Activated CD4-positive, alpha-beta T cell treated with anti-CD3 and anti-CD28 coated beads, Interleukin-2, amount 50 U/mL, for 24 hours (primary cell): ENCODE results near the gene RAMP1.
A peak's percentile ranks its signal among the peaks of the same experiment; 100 is the strongest.

ENCODE experiments used
- DNase-seq, 2 donors: peaks; one replicate each; pipeline ENCODE4 v3.0.0-alpha.2; 2020; ENCODE audit warnings: low read depth in 1 of 2, low spot score in 1 of 2

RAMP1 gene

GRCh38 chr2:237916296-237916695, 56.9 kb downstream of the RAMP1 start:
- DNase-seq = no peak

- DNase-seq = no peak
Measured at GRCh38 chr2:237917696-237918374, 58.4 kb downstream of the RAMP1 start.

DNA sequence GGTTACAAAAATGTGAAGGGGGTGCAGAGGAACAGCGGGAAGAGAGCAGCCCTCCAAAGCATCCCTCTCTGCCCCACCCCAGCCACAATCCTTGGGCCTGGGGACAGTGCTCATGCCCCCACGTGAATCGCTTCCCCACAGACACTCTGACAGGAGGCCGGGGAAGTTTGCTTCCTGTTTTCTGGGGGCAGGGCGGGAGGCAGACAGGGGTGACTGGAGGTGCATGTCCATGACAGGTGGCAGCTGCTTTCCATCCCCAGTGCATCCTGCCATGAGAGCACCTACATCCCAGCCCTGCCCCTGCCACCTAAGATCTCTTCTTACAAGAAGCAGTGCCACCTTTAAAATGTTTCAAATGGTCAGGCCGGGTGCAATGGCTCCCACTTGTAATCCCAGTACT, 60.2 kb downstream of the RAMP1 start:
- no peak for DNase-seq

- DNase-seq = no peak
Measured at GRCh38 chr2:237920673-237921072, 61.2 kb downstream of the RAMP1 start.

- DNase-seq = no peak
Measured at GRCh38 chr2:237921967-237922492, 62.6 kb downstream of the RAMP1 start.

DNA sequence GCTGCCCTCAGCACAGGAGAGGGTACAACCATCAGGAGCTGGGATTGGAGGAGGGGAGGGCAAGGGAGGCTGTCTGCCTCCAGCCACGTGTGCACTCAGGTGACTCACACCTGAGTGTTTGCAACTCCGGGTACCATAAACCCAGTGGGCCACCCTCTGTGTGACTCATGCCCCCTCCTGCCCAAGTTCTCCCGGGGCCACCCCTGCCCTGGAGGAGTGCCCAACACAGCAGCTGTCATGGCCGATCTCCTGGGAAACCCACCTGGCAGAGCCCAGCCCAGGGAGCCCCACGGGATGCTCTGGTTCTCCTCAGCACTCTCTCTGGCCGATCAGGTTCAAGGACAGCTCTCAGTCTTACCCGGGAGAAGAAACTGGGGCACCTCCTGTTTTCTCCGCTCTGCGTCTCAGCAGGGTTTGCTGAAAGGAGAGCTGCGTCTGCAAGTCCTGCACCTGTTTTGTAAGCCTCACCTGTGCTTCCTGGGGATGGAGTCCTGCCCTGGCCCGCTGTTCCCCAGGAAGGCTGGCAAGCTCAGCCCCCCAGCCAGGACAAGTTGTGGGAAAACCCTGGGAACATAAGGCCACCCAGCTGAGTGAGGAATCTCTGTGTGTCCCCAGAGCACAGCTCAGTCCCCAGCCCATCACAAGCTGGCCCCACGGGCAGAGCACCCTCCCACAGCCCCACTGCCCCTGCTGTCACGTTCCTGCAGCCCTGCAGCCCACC, 63.4 kb downstream of the RAMP1 start:
- DNase-seq = no peak

DNA sequence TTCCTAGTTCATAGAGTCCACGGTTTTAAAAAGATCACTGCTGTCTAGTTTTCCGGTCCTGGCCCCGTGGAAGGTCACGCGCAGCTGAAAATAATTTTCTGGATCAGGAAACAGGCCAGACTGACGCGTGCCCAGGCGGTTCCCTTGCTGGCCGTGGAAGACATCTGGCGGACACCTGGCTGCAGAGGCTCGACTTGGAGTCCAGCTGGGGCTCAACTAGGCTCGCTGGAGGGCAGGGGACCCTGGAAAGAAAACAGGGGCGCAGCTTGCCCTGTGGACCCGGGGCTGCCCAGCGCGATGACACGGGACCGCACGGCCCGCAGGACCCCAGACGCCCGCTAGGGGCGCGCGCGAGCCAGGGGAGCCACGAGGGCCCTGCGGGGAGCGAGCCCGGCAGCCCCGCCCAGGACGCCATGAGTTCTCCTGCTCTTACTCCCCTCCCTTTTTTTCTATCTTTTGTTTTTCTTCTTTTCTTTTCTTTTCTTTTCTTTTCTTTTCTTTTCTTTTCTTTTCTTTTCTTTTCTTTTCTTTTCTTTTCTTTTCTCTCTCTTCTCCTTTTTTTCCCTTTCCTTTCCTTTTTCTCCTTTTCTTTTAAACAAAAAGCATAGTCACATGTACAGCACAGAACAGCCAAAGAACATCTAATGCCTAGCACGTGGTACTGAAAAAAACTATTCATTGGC, 64.2 kb downstream of the RAMP1 start:
- DNase-seq = peak; percentile 70 to 78

DNA sequence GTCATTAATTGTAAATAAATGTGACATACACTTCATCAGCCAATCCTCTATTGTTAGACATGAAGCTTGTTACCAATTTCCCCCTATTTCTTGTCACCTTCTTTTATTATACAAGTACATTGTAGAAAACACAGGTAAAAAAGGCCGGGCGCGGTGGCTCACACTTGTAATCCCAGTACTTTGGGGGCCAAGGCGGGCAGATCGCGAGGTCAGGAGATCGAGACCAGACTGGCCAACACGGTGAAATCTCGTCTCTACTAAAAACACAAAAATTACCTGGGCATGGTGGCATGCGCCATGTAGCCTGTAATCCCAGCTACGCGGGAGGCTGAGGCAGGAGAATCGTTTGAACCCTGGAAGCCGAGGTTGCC, 64.7 kb downstream of the RAMP1 start:
- no peak for DNase-seq

- DNase-seq = no peak
Measured at GRCh38 chr2:237927135-237927534, 67.7 kb downstream of the RAMP1 start.

- no peak for DNase-seq
Measured at GRCh38 chr2:237927986-237928385, 68.6 kb downstream of the RAMP1 start.

DNA sequence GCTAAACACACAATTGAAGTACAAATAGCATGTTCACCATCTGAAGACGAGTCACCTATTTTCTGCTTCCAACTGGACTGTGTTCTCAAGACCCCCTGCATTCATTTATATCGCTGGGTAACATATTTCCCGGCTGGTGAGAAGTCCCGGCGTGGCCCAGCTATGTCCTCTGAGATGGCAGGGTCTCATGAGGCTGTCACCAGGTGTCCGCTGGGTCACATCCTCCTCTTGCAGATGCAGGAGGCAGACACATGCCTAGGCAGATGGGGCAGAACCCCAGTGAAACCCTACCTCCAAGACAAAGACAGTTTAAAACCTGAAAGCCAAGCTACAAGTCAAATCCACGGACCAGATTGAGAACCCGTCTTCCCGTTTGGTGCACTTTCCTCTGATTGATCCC, 70.6 kb downstream of the RAMP1 start:
- DNase-seq = no peak

- DNase-seq = no peak
Measured at GRCh38 chr2:237931205-237931721, 71.8 kb downstream of the RAMP1 start.

DNA sequence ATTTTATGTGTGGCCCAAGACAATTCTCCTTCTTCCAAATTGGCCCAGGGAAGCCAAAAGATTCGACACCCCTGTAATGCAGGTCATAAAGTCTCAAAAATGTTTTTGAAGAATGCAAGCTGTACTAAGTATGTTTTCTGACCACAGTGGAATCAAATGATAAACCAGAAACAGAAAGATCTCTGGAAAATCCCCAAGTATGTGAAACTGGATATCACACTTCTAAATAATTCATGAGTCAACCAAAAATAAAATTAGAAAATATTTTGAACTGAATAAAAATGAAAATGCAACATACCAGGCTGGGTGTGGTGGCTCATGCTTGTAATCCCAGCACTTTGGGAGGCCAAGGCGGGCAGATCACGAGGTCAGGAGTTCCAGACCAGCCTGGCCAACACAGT, 73.3 kb downstream of the RAMP1 start:
- no peak for DNase-seq

DNA sequence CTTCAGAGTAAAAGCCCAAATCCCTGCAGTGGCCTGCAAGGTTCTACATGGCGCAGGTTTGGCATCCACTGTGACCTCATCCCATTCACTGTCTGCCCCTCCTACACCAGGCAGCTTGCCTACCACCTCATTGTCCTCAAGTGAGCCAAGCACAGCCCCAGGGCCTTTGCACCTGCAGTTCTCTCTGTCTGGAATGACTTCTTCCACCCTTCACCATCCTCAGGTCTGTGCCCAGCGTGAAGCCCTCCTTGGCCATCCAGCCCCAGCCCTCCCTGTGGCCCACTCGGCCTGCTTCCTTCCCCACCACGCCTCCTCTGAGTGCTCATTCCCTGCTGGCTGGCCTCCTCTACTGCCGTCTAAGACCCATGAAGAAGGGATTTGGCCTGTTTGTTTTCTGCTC, 74.8 kb downstream of the RAMP1 start:
- no peak for DNase-seq

- DNase-seq = no peak
Measured at GRCh38 chr2:237935740-237936452, 76.5 kb downstream of the RAMP1 start.

- no peak for DNase-seq
Measured at GRCh38 chr2:237939251-237939650, 79.8 kb downstream of the RAMP1 start.

- no peak for DNase-seq
Measured at GRCh38 chr2:237940828-237941227, 81.4 kb downstream of the RAMP1 start.

DNA sequence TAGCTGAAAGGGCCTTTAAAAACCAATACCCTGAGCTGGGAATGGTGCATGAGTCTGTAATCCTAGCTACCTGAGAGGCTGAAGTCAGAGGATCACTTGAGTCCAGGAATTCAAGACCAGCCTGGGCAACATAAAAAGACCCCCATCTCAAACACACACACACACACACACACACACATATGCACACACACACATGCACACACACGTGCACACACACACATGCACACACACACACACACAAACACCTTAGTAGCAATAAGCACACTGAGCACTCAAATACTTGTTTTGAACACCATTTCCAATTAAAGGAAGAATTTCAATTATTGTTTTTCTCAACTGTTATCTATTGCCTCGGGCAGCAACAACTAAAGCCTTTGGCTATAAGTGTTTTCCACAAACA, 81.8 kb downstream of the RAMP1 start:
- no peak for DNase-seq

DNA sequence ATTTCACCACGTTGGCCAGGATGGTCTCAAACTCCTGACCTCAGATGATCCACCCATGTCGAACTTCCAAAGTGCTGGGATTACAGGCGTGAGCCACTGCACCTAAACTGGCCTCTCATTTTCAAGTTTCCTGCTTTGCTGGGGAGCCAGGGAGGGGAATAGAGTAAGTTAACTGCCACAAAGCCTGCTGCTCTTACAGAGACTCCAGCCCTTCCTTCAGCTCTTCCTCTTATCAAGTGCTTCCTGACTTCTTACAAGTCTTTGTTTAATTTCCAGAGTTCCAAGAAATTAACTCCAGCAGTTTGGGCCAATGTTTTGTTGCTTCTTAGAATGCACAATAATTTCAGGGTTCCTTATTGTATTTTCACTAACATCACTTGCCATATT, 83.1 kb downstream of the RAMP1 start:
- DNase-seq = no peak

- DNase-seq = no peak
Measured at GRCh38 chr2:237943395-237944094, 84.1 kb downstream of the RAMP1 start.

DNA sequence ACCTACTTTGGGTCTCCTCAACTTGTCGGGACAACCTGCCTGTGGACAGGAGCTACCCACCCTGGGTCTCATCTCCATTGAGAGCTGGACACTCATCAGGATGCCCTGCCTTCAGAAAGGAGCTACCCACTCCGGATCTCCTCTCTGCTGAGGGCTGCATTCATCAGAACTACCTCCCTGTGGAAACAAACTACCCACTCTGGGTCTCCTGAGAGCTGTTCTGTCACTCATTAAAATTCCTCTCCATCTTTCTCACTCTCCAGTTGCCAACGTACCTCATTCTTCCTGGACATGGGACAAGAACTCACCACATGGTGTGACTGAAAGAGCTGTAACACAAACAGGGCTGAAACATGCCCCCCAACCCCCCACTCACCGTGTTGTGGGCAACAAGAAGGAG, 84.9 kb downstream of the RAMP1 start:
- DNase-seq = no peak
